HEK293T (cell line): ENCODE results near the gene ATP10A.

Experiments
- CTCF ChIA-PET: fragments of 350-600 bp; formaldehyde crosslinking; extraction: SDS; loops from one replicate; lab custom pipeline; 2021; ENCODE audit warnings: antibody characterized with exemption, inconsistent platforms; lab: Yijun Ruan, JAX
- POLR2A ChIA-PET: fragments of 350-600 bp; formaldehyde crosslinking; extraction: SDS; loops from one replicate; lab custom pipeline; 2020; ENCODE audit warnings: antibody characterized with exemption, inconsistent platforms; lab: Yijun Ruan, JAX
- DNase-seq: peaks from one replicate; pipeline ENCODE4 v3.0.0; 2012; ENCODE audit warnings: mixed read lengths; ENCODE audit errors: extremely low spot score
- ARNT ChIP-seq: fragments of 450-650 bp; IDR thresholded peaks from 2 replicates; pipeline ENCODE4 v1.6.1; 2017; ENCODE audit warnings: mild to moderate bottlenecking
- BHLHE40 ChIP-seq: fragments of 450-650 bp; IDR thresholded peaks from 2 replicates; pipeline ENCODE4 v1.6.1; 2016; ENCODE audit warnings: mild to moderate bottlenecking, moderate library complexity, borderline replicate concordance
- CTBP1 ChIP-seq: fragments of 450-650 bp; IDR thresholded peaks from 2 replicates; pipeline ENCODE4 v1.6.1; 2016; ENCODE audit warnings: borderline replicate concordance
- ELF4 ChIP-seq: fragments of 450-650 bp; IDR thresholded peaks from 2 replicates; pipeline ENCODE4 v1.6.1; 2017; ENCODE audit warnings: antibody characterized with exemption
- FOXA1 ChIP-seq: fragments of 450-650 bp; IDR thresholded peaks from 2 replicates; pipeline ENCODE4 v1.6.1; 2016; ENCODE audit warnings: mild to moderate bottlenecking
- FOXK2 ChIP-seq: fragments of 450-650 bp; IDR thresholded peaks from 2 replicates; pipeline ENCODE4 v1.6.1; 2016; ENCODE audit warnings: mild to moderate bottlenecking
- FOXM1 ChIP-seq: fragments of 450-650 bp; IDR thresholded peaks from 2 replicates; pipeline ENCODE4 v1.6.1; 2017; ENCODE audit warnings: mild to moderate bottlenecking, borderline replicate concordance
- HDGF ChIP-seq: fragments of 450-650 bp; IDR thresholded peaks from 2 replicates; pipeline ENCODE4 v1.6.1; 2017; ENCODE audit warnings: antibody characterized with exemption, borderline replicate concordance
- L3MBTL2 ChIP-seq: fragments of 450-650 bp; conservative IDR thresholded peaks from 2 replicates; pipeline ENCODE4 v1.6.1; 2016; ENCODE audit warnings: mild to moderate bottlenecking
- LEF1 ChIP-seq: fragments of 450-650 bp; IDR thresholded peaks from 2 replicates; pipeline ENCODE4 v1.6.1; 2017; ENCODE audit warnings: mild to moderate bottlenecking, borderline replicate concordance
- NFRKB ChIP-seq: fragments of 450-650 bp; IDR thresholded peaks from 2 replicates; pipeline ENCODE4 v1.6.1; 2016; ENCODE audit warnings: mild to moderate bottlenecking, moderate library complexity
- SP1 ChIP-seq: fragments of 450-650 bp; IDR thresholded peaks from 2 replicates; pipeline ENCODE4 v1.6.1; 2017
- SUZ12 ChIP-seq: fragments of 450-650 bp; IDR thresholded peaks from 2 replicates; pipeline ENCODE4 v1.6.1; 2016; ENCODE audit warnings: mild to moderate bottlenecking
- TARDBP ChIP-seq: fragments of 450-650 bp; IDR thresholded peaks from 2 replicates; pipeline ENCODE4 v1.6.1; 2016
- ZNF384 ChIP-seq: fragments of 450-650 bp; IDR thresholded peaks from 2 replicates; pipeline ENCODE4 v1.6.1; 2016
- TF ChIP-seq, protein P1 (sequence below): fragments of 450-650 bp; IDR thresholded peaks from 2 replicates; pipeline ENCODE4 v1.6.1; 2016

Gene ATP10A

DNA sequence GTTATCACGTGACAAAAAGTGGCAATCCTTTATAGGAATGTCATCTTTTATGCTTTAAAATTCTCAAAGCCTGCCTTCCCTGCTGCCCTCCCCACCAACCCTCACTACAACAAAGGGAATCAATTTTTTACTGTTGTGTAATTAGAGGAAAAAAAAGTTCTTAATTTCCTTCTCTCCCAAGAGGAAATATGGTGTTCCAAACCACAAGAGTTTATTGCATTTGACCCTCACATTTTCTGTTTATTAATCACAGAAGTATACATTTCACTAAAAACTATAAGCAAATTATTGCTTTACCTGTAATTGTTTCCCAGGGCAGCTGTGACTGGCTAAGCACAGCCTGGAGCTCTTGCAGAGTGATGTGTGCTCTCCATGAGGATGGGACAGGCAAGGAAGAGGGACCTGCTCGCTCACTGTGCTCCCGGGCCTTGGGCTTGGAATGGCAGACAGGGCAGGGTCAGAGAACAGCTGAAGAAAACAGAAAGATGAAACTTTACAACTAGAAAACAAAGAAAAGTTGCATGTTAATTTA is 31.3 kb upstream of the ATP10A start:
- no peak for DNase-seq
- CTCF ChIA-PET, result interaction anchor here (0.6 kb wide), 1 partner anchor 220 kb away, joined by 4 read pairs; no protein-coding TSS in a partner anchor
- POLR2A ChIA-PET, result no interaction called here
- TF ChIP-seq SP1 (no peak), ARNT (no peak), TARDBP (no peak)
- TF ChIP-seq, protein P1, sequence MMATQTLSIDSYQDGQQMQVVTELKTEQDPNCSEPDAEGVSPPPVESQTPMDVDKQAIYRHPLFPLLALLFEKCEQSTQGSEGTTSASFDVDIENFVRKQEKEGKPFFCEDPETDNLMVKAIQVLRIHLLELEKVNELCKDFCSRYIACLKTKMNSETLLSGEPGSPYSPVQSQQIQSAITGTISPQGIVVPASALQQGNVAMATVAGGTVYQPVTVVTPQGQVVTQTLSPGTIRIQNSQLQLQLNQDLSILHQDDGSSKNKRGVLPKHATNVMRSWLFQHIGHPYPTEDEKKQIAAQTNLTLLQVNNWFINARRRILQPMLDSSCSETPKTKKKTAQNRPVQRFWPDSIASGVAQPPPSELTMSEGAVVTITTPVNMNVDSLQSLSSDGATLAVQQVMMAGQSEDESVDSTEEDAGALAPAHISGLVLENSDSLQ, result no peak

GRCh38 chr15:25893596-25893995 is 30.5 kb upstream of the ATP10A start:
- no peak for DNase-seq
- ChIA-PET CTCF (no interaction called here), POLR2A (no interaction called here)
- no peak for TF ChIP-seq LEF1
- TF ChIP-seq BHLHE40, result no peak
- TF ChIP-seq FOXM1, result no peak
- no peak for TF ChIP-seq ELF4
- TF ChIP-seq NFRKB, result no peak
- no peak for TF ChIP-seq L3MBTL2
- no peak for TF ChIP-seq ZNF384
- no peak for TF ChIP-seq SP1
- no peak for TF ChIP-seq TARDBP
- no peak for TF ChIP-seq SUZ12
- TF ChIP-seq FOXA1, result no peak
- TF ChIP-seq HDGF, result no peak
- TF ChIP-seq, protein P1, result no peak
- no peak for TF ChIP-seq CTBP1
- no peak for TF ChIP-seq ARNT
- no peak for TF ChIP-seq FOXK2

- ChIA-PET POLR2A (no interaction called here), CTCF (no interaction called here)
Measured at GRCh38 chr15:25892126-25892525, 29.0 kb upstream of the ATP10A start.

DNA sequence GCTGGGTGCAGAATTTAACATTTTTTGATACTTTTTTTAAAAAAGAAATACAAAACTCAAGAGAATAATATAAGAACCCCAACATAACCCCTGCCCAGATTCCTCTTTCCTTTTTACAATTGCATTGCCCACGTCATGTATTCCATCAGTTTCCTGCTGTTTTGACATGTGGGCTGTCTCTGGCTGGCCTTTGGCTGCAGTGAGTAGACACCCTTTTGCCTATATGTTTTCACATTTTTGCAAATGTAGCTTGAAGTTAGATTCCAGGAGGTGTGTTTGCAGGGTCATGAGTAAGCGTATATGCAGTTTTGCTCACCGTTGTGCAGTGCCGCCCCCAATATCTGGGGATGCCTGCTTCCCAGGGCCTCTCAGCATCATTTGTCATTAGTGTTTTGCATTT is 28.0 kb upstream of the ATP10A start:
- TF ChIP-seq ELF4 (no peak), ZNF384 (no peak), LEF1 (no peak), ARNT (no peak), SP1 (no peak), BHLHE40 (no peak), FOXA1 (no peak), NFRKB (no peak), FOXM1 (no peak), TARDBP (no peak)
- TF ChIP-seq, protein P1, result no peak
- ChIA-PET POLR2A (no interaction called here), CTCF (interaction anchor here (1.1 kb wide), 1 partner anchor 43 kb away, joined by 3 read pairs; no protein-coding TSS in a partner anchor)
- DNase-seq, result no peak

More at GRCh38 chr15:25892126-25892525, 29.0 kb upstream of the ATP10A start:
- TF ChIP-seq HDGF, result no peak
- no peak for TF ChIP-seq NFRKB
- TF ChIP-seq FOXA1, result no peak
- no peak for DNase-seq

DNA sequence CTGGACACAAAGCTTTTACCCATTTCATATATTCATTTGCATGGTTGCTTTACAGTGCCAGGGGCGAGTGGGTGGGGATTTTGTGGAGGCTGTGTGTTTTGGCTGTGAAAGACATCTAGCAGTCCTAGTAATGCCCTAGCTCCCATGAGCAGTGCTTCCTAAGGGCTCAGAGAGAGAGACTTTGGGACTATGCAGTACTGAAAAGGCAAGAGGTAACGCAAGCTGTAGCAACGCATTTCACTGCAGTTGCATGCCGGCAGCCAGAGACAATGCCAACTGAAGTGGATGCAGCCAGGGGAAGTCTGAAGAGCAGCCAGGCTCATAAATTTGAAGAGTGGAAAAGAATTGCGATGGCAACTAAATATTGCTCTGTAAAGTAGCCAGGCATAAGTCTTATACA is 27.4 kb upstream of the ATP10A start:
- TF ChIP-seq SUZ12 (no peak), FOXK2 (no peak), ELF4 (no peak), FOXA1 (no peak), CTBP1 (no peak), L3MBTL2 (no peak), SP1 (no peak)
- POLR2A ChIA-PET, result no interaction called here
- DNase-seq, result no peak
- CTCF ChIA-PET, result interaction anchor here (1.1 kb wide), 1 partner anchor 44 kb away, joined by 3 read pairs; no protein-coding TSS in a partner anchor

- DNase-seq, result no peak
- TF ChIP-seq NFRKB (no peak), FOXA1 (no peak), BHLHE40 (no peak), FOXK2 (no peak), SUZ12 (no peak), TARDBP (no peak), SP1 (no peak), CTBP1 (no peak), ARNT (no peak), ELF4 (no peak)
- TF ChIP-seq, protein P1, result no peak
- POLR2A ChIA-PET, result no interaction called here
- CTCF ChIA-PET, result no interaction called here
Measured at GRCh38 chr15:25887870-25888269, 24.7 kb upstream of the ATP10A start.
